Measurements from ENCODE around the gene ADARB2. TPM values are rescaled to one million over a fixed set of nuclear protein-coding genes. Genes with fewer than 3 reads are reported as not detected.

Gene ADARB2
- total RNA-seq, 1 donor from 2014 or later = 0.11 TPM

GRCh38 chr10:1532636-1533035, 204.7 kb downstream of the ADARB2 start:
- Histone ChIP-seq H3K36me3 (no peaks in the 10 kb centered on the region), H3K27ac (replicated peaks) (no peak overlapping the region), H3K9me3 (replicated peaks) (no peaks in the 10 kb centered on the region), H3K27me3 (ENCODE audit: low read depth) (peaks cover 40% of the 10 kb centered on the region), H3K4me1 (no peaks in the 10 kb centered on the region), H3K4me3 (no peak overlapping the region)
- no peak for TF ChIP-seq CTCF (IDR thresholded peaks at IDR 0.05; ENCODE audit: borderline replicate concordance)
- DNase-seq = no peak
- intact Hi-C loops (cut with micrococcal nuclease) = no loop called here

GRCh38 chr10:1531883-1532597, 205.3 kb downstream of the ADARB2 start:
- no peaks in the 10 kb centered on the region for H3K9me3 ChIP-seq (replicated peaks)
- H3K36me3 ChIP-seq = no peaks in the 10 kb centered on the region
- no peaks in the 10 kb centered on the region for H3K4me1 ChIP-seq
- H3K27ac ChIP-seq (replicated peaks) = no peak overlapping the region
- H3K4me3 ChIP-seq = no peak overlapping the region
- no peak for TF ChIP-seq CTCF (IDR thresholded peaks at IDR 0.05; ENCODE audit: borderline replicate concordance)
- intact Hi-C loops (cut with micrococcal nuclease) = no loop called here
- H3K27me3 ChIP-seq (ENCODE audit: low read depth) = peaks cover 45% of the 10 kb centered on the region
- no peak for DNase-seq

- H3K4me3 ChIP-seq = no peak overlapping the region
- no peak for DNase-seq
- H3K36me3 ChIP-seq = no peaks in the 10 kb centered on the region
- no peaks in the 10 kb centered on the region for H3K9me3 ChIP-seq (replicated peaks)
- no peaks in the 10 kb centered on the region for H3K4me1 ChIP-seq
- intact Hi-C loops (cut with micrococcal nuclease) = no loop called here
- TF ChIP-seq CTCF (IDR thresholded peaks at IDR 0.05; ENCODE audit: borderline replicate concordance) = no peak
- H3K27ac ChIP-seq (replicated peaks) = no peak overlapping the region
- peaks cover 53% of the 10 kb centered on the region for H3K27me3 ChIP-seq (ENCODE audit: low read depth)
Observed at GRCh38 chr10:1530871-1531517, 206.3 kb downstream of the ADARB2 start.

- Histone ChIP-seq H3K4me3 (no peak overlapping the region), H3K36me3 (no peaks in the 10 kb centered on the region), H3K9me3 (replicated peaks) (no peaks in the 10 kb centered on the region), H3K4me1 (no peaks in the 10 kb centered on the region), H3K27ac (replicated peaks) (no peak overlapping the region), H3K27me3 (ENCODE audit: low read depth) (peaks cover 53% of the 10 kb centered on the region)
- TF ChIP-seq CTCF (IDR thresholded peaks at IDR 0.05; ENCODE audit: borderline replicate concordance) = no peak
- no peak for DNase-seq
- intact Hi-C loops (cut with micrococcal nuclease) = no loop called here
Observed at GRCh38 chr10:1529806-1530413, 207.4 kb downstream of the ADARB2 start.

GRCh38 chr10:1527951-1528350, 209.4 kb downstream of the ADARB2 start:
- TF ChIP-seq CTCF (IDR thresholded peaks at IDR 0.05; ENCODE audit: borderline replicate concordance) = no peak
- intact Hi-C loops (cut with micrococcal nuclease) = no loop called here
- no peak overlapping the region for H3K27ac ChIP-seq (replicated peaks)
- no peaks in the 10 kb centered on the region for H3K4me1 ChIP-seq
- H3K36me3 ChIP-seq = no peaks in the 10 kb centered on the region
- peaks cover 52% of the 10 kb centered on the region for H3K27me3 ChIP-seq (ENCODE audit: low read depth)
- H3K9me3 ChIP-seq (replicated peaks) = no peaks in the 10 kb centered on the region
- no peak for DNase-seq
- H3K4me3 ChIP-seq = no peak overlapping the region

Data from left ventricle myocardium inferior (tissue), 1 donor.